Measurements from ENCODE around the gene CNIH2.

The CNIH2 gene

GRCh38 chr11:66278363-66279091, 552 bp downstream of the CNIH2 start:
- DNase-seq, result no peak

- DNase-seq, result no peak
Observed at GRCh38 chr11:66279092-66279734, 1.2 kb downstream of the CNIH2 start.

GRCh38 chr11:66280428-66280827, 2.5 kb downstream of the CNIH2 start:
- no peak for DNase-seq

GRCh38 chr11:66281001-66281400, 3.0 kb downstream of the CNIH2 start:
- no peak for DNase-seq

GRCh38 chr11:66281776-66282467, 3.9 kb downstream of the CNIH2 start:
- DNase-seq, result no peak

- DNase-seq, result peak; percentile 99
Observed at GRCh38 chr11:66282468-66283455, 4.8 kb downstream of the CNIH2 start.

GRCh38 chr11:66283461-66284105, 5.6 kb downstream of the CNIH2 start:
- no peak for DNase-seq

GRCh38 chr11:66284526-66285078, 6.6 kb downstream of the CNIH2 start:
- no peak for DNase-seq

- DNase-seq, result no peak
Observed at GRCh38 chr11:66285250-66285947, 7.4 kb downstream of the CNIH2 start.

GRCh38 chr11:66286699-66287098, 8.7 kb downstream of the CNIH2 start:
- DNase-seq, result no peak

- DNase-seq, result no peak
Observed at GRCh38 chr11:66287211-66287888, 9.4 kb downstream of the CNIH2 start.

- DNase-seq, result no peak
Observed at GRCh38 chr11:66287889-66288670, 10.1 kb downstream of the CNIH2 start.

- peak; percentile 99 for DNase-seq
Observed at GRCh38 chr11:66288671-66289547, 10.9 kb downstream of the CNIH2 start, which contains the start of gene YIF1A. TSS of gene YIF1A (minus strand) at chr11:66289143. CDS start at chr11:66288985, 158 bp downstream.

GRCh38 chr11:66289548-66290329, 11.8 kb downstream of the CNIH2 start:
- peak; percentile 67 for DNase-seq

GRCh38 chr11:66290330-66290621, 12.3 kb downstream of the CNIH2 start:
- no peak for DNase-seq

GRCh38 chr11:66291303-66291705, 13.3 kb downstream of the CNIH2 start:
- no peak for DNase-seq

GRCh38 chr11:66291706-66292542, 13.9 kb downstream of the CNIH2 start, which contains the start of gene TMEM151A:
TSS of gene TMEM151A (plus strand) at chr11:66291894. CDS start at chr11:66292014, 120 bp downstream.
- peak; percentile 21 for DNase-seq

All from NCI-H1105 (cell line).